ENCODE results near the gene AHI1. TPM values are rescaled to one million over a fixed set of nuclear protein-coding genes. Genes with fewer than 3 reads are reported as not detected.

AHI1 gene
- total RNA-seq, 4 donors from 2014 or later, result 17.3 to 50.4 (median 24.5) TPM

DNA sequence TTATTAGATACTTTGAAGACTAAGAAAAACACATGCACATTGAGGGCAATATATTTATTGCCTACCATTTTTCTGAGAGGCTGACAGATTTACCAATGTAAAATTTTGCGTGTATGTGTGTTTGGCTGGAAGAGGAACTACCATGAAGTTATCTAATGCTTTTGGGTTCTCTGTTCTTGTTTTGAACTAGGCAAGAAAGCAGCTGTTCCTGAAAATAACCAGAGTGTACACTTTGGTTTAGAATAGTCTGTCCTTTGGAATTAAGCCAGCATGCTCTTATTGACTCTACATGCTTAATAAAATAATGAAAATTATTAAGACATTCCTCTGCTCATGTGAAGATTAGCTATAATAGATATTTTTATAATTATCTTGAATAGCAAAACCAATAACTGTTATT, 187.2 kb downstream of the AHI1 start:
- TF ChIP-seq, protein P1, sequence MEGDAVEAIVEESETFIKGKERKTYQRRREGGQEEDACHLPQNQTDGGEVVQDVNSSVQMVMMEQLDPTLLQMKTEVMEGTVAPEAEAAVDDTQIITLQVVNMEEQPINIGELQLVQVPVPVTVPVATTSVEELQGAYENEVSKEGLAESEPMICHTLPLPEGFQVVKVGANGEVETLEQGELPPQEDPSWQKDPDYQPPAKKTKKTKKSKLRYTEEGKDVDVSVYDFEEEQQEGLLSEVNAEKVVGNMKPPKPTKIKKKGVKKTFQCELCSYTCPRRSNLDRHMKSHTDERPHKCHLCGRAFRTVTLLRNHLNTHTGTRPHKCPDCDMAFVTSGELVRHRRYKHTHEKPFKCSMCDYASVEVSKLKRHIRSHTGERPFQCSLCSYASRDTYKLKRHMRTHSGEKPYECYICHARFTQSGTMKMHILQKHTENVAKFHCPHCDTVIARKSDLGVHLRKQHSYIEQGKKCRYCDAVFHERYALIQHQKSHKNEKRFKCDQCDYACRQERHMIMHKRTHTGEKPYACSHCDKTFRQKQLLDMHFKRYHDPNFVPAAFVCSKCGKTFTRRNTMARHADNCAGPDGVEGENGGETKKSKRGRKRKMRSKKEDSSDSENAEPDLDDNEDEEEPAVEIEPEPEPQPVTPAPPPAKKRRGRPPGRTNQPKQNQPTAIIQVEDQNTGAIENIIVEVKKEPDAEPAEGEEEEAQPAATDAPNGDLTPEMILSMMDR (IDR thresholded peaks at IDR 0.05; ENCODE audit: low read depth), result no peak

DNA sequence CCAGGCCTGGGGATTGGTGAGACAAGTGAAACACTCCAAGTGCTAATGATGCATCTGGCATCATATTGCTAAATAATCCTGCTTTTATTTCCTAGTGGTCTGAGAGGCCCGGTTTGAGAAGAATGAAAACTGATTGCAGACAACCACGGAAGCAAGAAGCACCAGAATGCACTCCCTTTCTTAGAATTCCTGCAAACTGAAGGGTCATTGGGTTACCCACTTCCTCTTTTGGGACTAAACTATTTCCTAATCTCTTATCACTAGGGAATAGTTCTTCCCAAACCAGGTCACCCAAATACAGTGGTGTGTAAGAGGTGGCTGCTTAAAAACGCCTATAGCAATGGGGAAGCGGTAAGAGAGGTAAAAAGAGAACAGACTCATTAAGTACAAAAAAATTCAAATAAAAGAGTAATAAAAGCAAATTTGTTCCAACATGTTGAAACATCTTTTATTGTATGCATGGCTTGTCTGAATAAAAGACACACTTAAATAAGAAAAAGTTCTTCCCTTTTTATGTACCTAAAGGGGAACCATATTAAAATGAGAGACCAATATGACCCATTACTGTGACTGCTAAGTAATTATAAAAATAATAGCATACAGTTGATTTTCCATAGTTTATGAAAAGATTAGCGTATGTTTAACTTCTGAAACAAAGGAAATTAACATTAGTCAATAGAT, 190.7 kb downstream of the AHI1 start:
- TF ChIP-seq, protein P1 (IDR thresholded peaks at IDR 0.05; ENCODE audit: low read depth), result no peak

DNA sequence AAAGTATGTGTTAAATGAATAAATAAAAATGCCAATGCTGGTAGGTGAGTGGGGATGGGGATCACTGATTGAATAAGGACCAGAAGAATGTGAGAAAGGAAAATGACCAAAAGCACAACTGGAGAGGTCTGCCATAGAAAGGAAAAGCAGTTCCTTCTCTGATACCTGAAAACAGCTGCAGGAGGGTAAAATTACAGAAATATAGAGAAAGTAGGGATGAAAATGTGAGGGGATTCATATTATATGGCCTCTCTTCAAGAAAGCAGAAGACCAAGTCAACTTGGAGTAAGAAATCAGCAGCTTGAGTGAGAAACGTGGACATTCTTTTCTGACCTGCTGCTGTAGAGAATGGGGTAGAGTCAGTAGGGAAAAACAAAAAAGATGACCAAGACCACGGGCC, 191.4 kb downstream of the AHI1 start:
- TF ChIP-seq, protein P1 (IDR thresholded peaks at IDR 0.05; ENCODE audit: low read depth), result no peak

DNA sequence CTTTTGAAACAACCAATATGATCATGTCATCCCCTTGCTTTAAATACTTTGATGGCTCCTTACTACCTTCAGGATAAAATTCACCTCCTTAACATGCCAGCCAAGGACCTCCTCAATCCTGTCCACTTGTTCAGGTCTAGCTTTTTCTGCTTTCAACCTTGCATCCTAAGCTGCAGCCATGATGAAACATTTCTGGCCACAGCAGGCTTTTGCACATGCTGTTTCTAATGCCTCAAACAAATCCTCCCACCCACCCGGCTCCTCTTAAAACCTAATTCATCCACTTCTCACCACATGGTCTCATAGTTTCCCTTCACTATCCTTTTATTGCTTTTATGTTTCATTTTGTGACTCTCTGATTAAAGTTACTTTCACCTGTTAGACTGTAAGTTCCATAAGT, 191.9 kb downstream of the AHI1 start:
- TF ChIP-seq, protein P1 (IDR thresholded peaks at IDR 0.05; ENCODE audit: low read depth), result no peak

DNA sequence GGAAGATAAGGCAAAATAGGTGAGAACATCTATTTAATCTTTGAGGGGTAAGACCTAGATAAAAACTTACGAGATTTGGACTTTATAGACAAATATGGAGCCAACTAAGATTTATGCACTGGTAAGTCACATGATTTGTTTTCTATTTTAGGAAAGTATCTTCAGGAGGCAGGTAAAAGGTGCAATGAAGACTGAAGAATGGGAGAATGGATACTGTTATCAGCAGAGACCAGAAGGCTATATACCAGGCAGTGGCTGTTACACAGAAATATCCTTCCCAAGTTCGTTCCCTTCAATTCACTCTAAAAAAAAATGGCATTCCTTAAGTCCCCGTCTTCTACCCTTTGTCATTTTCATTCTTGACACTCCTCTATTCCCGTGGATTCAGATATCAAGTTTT, 192.7 kb downstream of the AHI1 start:
- TF ChIP-seq, protein P1 (IDR thresholded peaks at IDR 0.05; ENCODE audit: low read depth), result no peak

DNA sequence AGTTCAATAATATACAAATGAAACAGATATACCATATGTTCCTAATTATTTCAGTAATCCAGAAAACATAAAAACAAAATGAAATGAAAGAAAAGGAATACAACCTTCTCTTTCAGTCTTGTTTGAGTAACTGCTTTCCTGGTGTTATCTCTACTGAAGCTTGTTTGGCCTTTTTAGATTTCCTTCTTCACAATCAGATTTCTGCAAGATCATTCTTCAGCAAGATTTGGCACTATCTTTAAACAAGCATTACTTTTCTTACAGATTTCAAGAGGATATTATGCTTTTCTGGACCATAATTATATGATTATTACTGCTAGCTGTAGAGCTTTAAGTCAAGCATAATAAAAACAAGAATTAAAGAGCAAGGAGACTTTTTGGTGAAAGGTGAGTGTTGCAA, 196.2 kb downstream of the AHI1 start:
- TF ChIP-seq, protein P1 (IDR thresholded peaks at IDR 0.05; ENCODE audit: low read depth), result no peak

DNA sequence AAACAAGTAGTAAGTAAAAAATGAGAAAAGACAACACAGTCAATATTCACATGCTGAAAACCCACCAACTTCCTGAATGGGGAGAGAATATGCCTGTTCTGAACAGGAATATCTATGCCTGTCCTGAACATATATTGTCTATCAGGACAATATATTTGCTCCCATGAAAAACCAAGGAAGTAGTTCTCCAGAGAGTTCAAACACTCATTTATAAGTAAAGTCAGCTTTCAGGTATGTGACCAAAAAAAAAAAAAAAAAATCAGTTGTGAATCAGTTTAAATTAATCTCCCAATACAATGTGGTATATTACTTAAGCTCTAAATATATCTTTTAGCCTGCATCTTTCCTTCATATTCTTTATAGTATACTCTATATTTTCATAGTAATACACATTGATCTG, 197.0 kb downstream of the AHI1 start:
- TF ChIP-seq, protein P1 (IDR thresholded peaks at IDR 0.05; ENCODE audit: low read depth), result no peak
